Lung microvascular endothelial cell (primary cell): ENCODE results near the gene MORC3. TPM values are rescaled to one million over a fixed set of nuclear protein-coding genes. Genes with fewer than 3 reads are reported as not detected.

Experiments
- DNase-seq, 2 donors: peaks; one replicate each; pipeline versions ENCODE4 v3.0.0 to v3.0.0-alpha.2; 2010; ENCODE audit warnings: low read depth in 2 of 2
- total RNA-seq: library from RNA; depleted of rRNA; stranded (reverse); fragments of >200 nt; gene quantifications from 2 replicates; pipeline ENCODE4 v1.2.1, GENCODE V29; 2014

The MORC3 gene
- total RNA-seq, 1 donor from 2014 or later = 42.7 TPM

DNA sequence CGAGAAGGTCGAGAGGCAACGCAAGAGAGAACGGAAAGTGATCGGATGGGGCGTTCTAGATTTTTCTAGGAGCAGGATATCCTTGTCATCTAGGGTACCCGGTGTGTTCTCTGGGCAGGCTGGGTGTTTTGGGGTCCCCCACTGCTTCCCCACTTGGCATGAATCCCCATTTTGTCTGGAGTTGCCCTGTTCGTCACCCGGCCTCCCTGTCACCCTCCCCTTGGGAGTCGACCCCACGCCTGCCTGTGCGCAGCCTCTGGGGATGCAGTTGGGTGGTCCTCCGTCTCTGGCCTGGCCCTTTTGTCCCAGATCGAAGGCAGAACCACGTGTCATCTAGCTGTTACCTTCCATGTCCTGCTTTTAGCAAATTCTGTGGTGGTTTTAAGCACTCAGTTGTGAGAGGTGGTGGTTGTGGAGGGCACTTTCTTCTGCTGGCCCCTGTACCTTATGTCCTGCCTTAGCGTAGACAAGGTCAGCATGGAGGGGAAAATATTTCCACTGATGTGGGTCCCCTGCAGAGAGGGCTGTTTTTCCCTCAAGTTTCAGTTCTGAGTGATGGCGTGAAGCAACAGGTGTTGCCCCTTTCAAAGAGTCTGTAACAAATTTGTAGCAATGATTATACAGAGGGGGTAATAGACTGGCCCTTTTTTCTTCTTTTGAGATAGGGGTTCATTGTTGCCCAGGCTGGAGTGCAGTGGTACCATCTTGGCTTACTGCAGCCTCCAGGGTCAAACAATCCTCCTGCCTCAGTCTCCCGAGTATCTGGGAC lies 100.8 kb downstream of the MORC3 start:
- no peak for DNase-seq

DNA sequence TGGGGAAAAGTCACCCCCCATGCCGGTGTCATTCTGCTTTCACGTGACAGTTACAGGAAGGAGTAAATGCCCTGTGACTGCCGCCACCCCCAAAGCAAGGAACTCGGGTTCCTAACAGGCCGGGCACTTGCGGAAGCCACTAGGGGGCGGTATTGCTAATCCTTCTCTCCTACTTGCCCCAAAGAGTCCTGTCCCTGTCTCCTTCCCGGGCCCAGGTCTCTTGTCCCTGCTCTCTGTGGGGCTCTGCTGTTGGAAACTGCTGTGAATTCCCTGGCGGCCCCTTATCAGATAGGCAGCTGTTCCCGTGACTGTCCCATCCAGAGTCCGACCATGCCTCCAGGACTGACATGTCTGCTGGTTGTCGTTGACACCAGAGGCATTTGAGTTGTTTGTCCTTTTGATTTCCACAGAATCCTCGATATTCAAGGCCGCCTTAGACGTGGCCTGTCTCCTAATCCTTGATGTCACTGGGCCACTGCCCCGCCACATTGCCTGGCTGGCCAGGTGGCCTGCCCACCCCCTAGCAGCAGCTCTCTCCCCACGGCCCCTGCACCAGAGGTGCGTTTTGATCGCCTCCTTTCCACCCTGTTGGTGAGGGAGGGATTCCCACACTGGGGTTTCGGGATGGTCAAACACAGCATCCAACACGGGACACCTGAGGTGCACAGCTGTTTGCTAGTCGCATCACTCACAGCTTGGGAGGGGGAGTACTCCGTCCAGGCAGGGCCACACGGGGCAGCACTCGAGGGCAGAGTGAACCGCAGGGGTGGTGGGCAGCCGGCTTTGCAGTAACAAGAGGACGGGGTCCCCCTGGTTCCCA lies 102.5 kb downstream of the MORC3 start:
- DNase-seq = peak; percentile 78 to 90

DNA sequence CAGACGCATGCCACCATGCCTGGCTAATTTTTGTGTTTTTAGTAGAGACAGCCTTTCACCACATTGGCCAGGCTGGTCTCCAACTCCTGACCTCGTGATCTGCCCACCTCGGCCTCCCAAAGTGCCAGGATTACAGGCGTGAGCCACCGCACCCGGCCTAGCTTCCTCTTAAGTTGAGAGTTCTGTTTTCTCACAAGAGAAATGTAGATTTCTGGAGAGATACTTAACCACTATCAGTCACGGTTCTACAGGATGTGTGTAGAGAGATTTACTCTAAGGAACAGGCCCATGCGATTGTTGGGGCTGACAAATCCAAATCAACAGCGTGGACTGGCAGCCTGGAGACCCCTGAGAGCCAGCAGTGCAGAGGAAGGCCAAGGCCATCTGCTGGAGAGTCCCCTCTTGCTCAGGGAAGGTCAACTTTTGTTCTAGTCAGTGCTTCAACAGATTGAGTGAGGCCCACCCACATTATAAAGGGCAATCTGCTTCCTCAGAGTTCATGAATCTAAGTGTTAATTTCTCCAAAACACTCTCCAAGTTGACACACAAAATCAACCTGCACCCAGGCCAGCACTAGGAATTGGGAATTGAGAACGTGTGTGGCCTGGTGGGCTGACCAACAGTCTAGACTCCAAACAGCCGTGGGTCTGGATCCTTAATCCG lies 103.9 kb downstream of the MORC3 start:
- no peak for DNase-seq

DNA sequence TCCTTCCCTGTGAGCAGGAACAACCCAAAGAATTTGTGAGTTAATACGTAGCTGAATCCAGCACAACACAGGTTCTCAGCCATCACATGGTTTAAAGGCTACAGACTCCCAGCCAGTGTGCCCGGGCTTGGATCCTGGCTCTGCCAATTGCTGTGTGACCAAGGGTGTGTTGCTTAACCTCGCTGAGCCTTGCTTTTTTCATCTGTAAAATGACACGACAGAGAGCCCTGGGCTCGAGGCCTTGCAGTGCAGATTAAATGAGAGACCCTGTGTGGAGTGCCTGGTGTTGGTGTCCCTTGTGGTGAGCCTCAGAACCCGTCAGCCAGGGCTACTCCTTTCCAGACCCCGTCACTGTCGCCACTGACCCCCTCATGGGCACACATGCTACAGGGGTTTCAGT lies 104.6 kb downstream of the MORC3 start:
- no peak for DNase-seq

DNA sequence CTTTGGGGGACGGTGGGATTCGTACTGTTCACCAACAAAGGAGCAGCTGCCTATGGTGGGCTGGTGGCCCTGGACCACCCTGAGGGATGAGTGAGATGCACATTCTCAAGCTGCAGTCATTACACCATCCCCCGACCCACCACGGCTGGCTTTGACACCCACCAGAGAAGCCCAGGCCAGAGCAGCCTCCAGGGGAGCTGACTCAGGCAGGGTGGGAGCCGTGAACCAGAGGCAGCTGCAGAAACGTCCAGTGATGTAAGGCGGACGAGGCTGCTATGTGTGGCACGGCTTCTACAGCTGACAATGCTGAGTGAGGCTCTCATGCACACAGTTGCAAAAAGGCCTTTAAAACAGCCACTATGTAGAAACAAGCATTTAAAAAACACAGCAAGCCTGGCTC lies 105.3 kb downstream of the MORC3 start:
- no peak for DNase-seq

Other genes with a start within 250 kb of the MORC3 start
- gene CBR3, start 185.1 kb upstream of the MORC3 start, total RNA-seq = 0.60 and 2.4 TPM in 2 replicates
- gene DOP1B, start 163.4 kb upstream of the MORC3 start, total RNA-seq = 3.1 and 3.2 TPM in 2 replicates
- gene CHAF1B, start 65.2 kb downstream of the MORC3 start, total RNA-seq = 0.60 and 2.2 TPM in 2 replicates
- gene CLDN14, start 159.9 kb downstream of the MORC3 start, total RNA-seq = 0.22 TPM in 1 of 2 replicates, not detected in the other